ENCODE measurements around the gene QPRT.
"Not testable (repeated sequence)": the region's sequence is repeated elsewhere in the genome, so short reads cannot be mapped to it uniquely, and the experiment has no call there.

Gene QPRT

DNA sequence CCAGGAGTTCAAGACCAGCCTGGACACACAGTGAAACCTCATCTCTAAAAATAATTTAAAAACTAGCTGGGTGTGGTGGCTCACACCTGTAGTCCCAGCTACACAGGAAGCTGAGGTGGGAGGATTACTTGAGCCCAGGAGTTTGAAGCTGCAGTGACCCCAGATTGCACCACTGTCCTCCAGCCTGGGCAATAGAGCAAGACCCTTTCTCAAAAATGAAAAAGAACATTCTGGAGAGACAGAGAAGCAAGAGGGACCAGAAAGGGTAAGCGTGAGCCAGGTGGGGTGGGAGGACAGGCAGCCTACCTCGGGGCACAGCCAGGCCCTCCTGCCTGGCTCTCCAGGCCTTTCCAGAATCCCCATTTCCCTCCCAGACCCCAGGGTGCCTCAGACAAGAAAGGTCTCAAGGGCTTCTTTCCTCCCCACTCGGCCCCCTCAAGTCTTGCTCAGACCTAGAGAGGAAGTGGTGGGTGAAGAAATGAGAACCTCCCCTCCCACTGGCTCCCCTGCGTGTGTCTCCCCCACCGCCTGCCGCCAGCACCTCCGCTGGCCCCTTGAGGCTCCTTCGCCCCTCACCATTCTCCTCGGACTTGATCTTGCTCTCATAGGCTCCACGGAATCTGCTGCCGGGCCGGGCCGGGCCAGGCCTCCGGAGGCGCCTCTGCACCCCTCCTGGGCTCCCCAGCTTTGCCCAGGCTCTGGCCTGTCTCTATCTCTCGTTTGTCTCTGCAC lies 66.3 kb downstream of the QPRT start:
- no peak for DNase-seq (ENCODE audit: low read depth in 1 of 2, low spot score in 1 of 2)

GRCh38 chr16:29745853-29746345 lies 66.9 kb downstream of the QPRT start, which contains the start of gene C16orf54:
TSS of gene C16orf54 (minus strand) at chr16:29745990. CDS start at chr16:29744951, 1,039 bp downstream.
- peak; percentile 50 to 87 for DNase-seq (ENCODE audit: low read depth in 1 of 2, low spot score in 1 of 2)

DNA sequence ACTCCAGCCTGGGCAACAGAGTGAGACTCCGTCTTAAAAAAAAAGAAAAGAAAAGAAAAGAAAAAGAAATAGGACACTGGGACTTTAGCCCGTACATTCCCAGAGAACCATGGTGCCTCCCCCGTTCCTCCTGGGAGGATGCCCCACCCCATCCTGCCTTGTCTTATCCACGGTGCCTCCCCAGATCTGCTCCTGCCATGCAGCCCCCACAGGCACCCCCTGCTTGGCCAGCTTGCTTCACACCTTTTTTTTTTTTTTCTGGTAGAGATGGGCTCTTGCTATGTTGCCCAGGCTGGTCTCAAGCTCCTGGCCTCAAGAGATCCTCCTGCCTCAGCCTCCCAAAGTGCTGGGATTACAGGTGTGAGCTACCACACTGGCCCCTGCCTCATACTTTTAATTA lies 67.5 kb downstream of the QPRT start:
- DNase-seq (ENCODE audit: low read depth in 1 of 2, low spot score in 1 of 2), result not testable (repeated sequence)

Measured in stimulated activated CD4-positive, alpha-beta T cell treated with anti-CD3 and anti-CD28 coated beads, Interleukin-15, amount 100 ng/mL, for 1 hour (primary cell).